Transverse colon (tissue), 4 donors: ENCODE results near the gene FTHL17. TPM values are rescaled to one million over a fixed set of nuclear protein-coding genes. Genes with fewer than 3 reads are reported as not detected.

Experiments used
- DNase-seq: peaks from one replicate; pipeline ENCODE4 v3.0.0-alpha.2; 2019
- H3K27ac ChIP-seq, 4 donors: fragments of 200-600 bp; sonication (generic); 2 replicates each; pipeline ENCODE4 v1.5.1; 2016 to 2018; ENCODE audit warnings: inconsistent platforms in 4 of 4
- H3K27me3 ChIP-seq: fragments of 200-600 bp; sonication (generic); 2 replicates; pipeline ENCODE4 v1.5.1; 2017; ENCODE audit warnings: inconsistent platforms
- H3K36me3 ChIP-seq, 4 donors: fragments of 200-600 bp; sonication (generic); 2 replicates each; pipeline ENCODE4 v1.5.1; 2017 to 2019; ENCODE audit warnings: inconsistent platforms in 4 of 4
- H3K4me1 ChIP-seq, 4 donors: fragments of 200-600 bp; sonication (generic); 2 replicates each; pipeline ENCODE4 v1.5.1; 2017 to 2020; ENCODE audit warnings: inconsistent platforms in 4 of 4
- H3K4me3 ChIP-seq, 4 donors: fragments of 200-600 bp; sonication (generic); 1 replicate in 1 of 4; 2 replicates in 3 of 4; pipeline versions ENCODE4 v1.5.1 to v1.6.1; 2017 to 2019; ENCODE audit warnings: inconsistent platforms in 4 of 4
- H3K9me3 ChIP-seq, 2 donors: fragments of 200-600 bp; sonication (generic); 2 replicates each; pipeline ENCODE4 v1.5.1; 2017 to 2019; ENCODE audit warnings: inconsistent platforms in 2 of 2
- EP300 ChIP-seq: sonication (generic); formaldehyde crosslinking; IDR thresholded peaks from one replicate; pipeline ENCODE4 v1.6.1; 2017; ENCODE audit warnings: antibody characterized with exemption, low read depth
- POLR2A ChIP-seq: fragments of 450-650 bp; IDR thresholded peaks from one replicate; pipeline ENCODE4 v1.6.1; 2016; ENCODE audit warnings: antibody characterized with exemption, mild to moderate bottlenecking, moderate library complexity
- POLR2AphosphoS5 ChIP-seq, 3 donors: sonication (generic); formaldehyde crosslinking; IDR thresholded peaks; one replicate each; pipeline ENCODE4 v1.6.1; 2016; ENCODE audit warnings: antibody characterized with exemption in 3 of 3
- WGBS, 2 donors: methylation state at CpG; one replicate each; pipeline ENCODE4 v1.1.5; 2018; ENCODE audit warnings: low coverage in 1 of 2; 5-methylcytosine and 5-hydroxymethylcytosine counted together
- in situ Hi-C, 4 donors: fragments of 200-750 bp; cut with MboI; loops; one replicate each; pipeline versions ENCODE4 v1.15.0 to v1.15.1; 2017; ENCODE audit warnings: low sequenced_read_pairs in 3 of 4, low pct_ligation_motif_present in 1 of 4, low pct_unique_long_range_greater_than_20kb in 1 of 4
- intact Hi-C: fragments of 100-400 bp; cut with DNase I; formaldehyde crosslinking; loops from one replicate; pipeline ENCODE4 v1.15.1; 2023; ENCODE audit warnings: low total_unique reads
- total RNA-seq, 4 donors: library from RNA; depleted of rRNA; stranded (reverse); fragments of >200 nt; gene quantifications; one replicate each; pipeline ENCODE4 v1.1.0, GENCODE V29; 2016
- TF ChIP-seq, protein P1 (sequence below), 5 experiments: fragments of 200-600 bp in 3 of 5; fragments of 450-650 bp in 2 of 5; sonication (generic) in 3 of 5; IDR thresholded peaks; 1 replicate in 2 of 5; 2 replicates in 3 of 5; pipeline ENCODE4 v1.5.1; 2016 to 2017; ENCODE audit warnings: antibody characterized with exemption in 5 of 5, inconsistent platforms in 3 of 5, mild to moderate bottlenecking in 2 of 5, moderate library complexity in 1 of 5

Gene FTHL17
- total RNA-seq, 4 donors from 2014 or later, result not detected

- no peak for TF ChIP-seq EP300
- TF ChIP-seq, protein P1, sequence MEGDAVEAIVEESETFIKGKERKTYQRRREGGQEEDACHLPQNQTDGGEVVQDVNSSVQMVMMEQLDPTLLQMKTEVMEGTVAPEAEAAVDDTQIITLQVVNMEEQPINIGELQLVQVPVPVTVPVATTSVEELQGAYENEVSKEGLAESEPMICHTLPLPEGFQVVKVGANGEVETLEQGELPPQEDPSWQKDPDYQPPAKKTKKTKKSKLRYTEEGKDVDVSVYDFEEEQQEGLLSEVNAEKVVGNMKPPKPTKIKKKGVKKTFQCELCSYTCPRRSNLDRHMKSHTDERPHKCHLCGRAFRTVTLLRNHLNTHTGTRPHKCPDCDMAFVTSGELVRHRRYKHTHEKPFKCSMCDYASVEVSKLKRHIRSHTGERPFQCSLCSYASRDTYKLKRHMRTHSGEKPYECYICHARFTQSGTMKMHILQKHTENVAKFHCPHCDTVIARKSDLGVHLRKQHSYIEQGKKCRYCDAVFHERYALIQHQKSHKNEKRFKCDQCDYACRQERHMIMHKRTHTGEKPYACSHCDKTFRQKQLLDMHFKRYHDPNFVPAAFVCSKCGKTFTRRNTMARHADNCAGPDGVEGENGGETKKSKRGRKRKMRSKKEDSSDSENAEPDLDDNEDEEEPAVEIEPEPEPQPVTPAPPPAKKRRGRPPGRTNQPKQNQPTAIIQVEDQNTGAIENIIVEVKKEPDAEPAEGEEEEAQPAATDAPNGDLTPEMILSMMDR (IDR thresholded peaks at IDR 0.05), result no peak
- TF ChIP-seq POLR2AphosphoS5 (IDR thresholded peaks at IDR 0.05), result no peak
- no peak for TF ChIP-seq POLR2A
- DNase-seq, result no peak
- intact Hi-C loops, result no loop called here
- in situ Hi-C loops, result no loop called here
- no peaks in the 10 kb centered on the region for H3K4me1 ChIP-seq
- no peaks in the 10 kb centered on the region for H3K36me3 ChIP-seq
- H3K27ac ChIP-seq, result no peak overlapping the region
- no peak overlapping the region for H3K4me3 ChIP-seq
- no peaks in the 10 kb centered on the region for H3K9me3 ChIP-seq
- 78% methylated on average over 4 of the region's 4 CpGs; no CpG with 5 or more reads in 1 of the 2 donors for WGBS, 2 donors
- no peaks in the 10 kb centered on the region for H3K27me3 ChIP-seq
Observed at GRCh38 chrX:31093639-31093975, 21.8 kb upstream of the FTHL17 start.

GRCh38 chrX:31092970-31093638, 21.3 kb upstream of the FTHL17 start:
- 45% methylated on average over 3 of the region's 3 CpGs; no CpG with 5 or more reads in 1 of the 2 donors for WGBS, 2 donors
- intact Hi-C loops, result no loop called here

GRCh38 chrX:31092476-31092875, 20.6 kb upstream of the FTHL17 start:
- intact Hi-C loops (no loop called here), in situ Hi-C loops (no loop called here)
- no peaks in the 10 kb centered on the region for H3K9me3 ChIP-seq
- no peaks in the 10 kb centered on the region for H3K4me1 ChIP-seq
- no peak for TF ChIP-seq POLR2A
- no peak for TF ChIP-seq EP300
- TF ChIP-seq, protein P1 (IDR thresholded peaks at IDR 0.05), result no peak
- TF ChIP-seq POLR2AphosphoS5 (IDR thresholded peaks at IDR 0.05), result no peak
- no peaks in the 10 kb centered on the region for H3K27me3 ChIP-seq
- DNase-seq, result no peak
- no peak overlapping the region for H3K27ac ChIP-seq
- WGBS, 2 donors, result 55 to 80% methylated on average over 1 to 3 of the region's 3 CpGs
- no peak overlapping the region for H3K4me3 ChIP-seq
- no peaks in the 10 kb centered on the region for H3K36me3 ChIP-seq

More at GRCh38 chrX:31092970-31093638, 21.3 kb upstream of the FTHL17 start:
- no peak overlapping the region for H3K27ac ChIP-seq
- no peak for DNase-seq
- no peaks in the 10 kb centered on the region for H3K27me3 ChIP-seq
- H3K4me3 ChIP-seq, result no peak overlapping the region
- no peak for TF ChIP-seq POLR2A
- TF ChIP-seq, protein P1 (IDR thresholded peaks at IDR 0.05), result no peak
- TF ChIP-seq POLR2AphosphoS5 (IDR thresholded peaks at IDR 0.05), result no peak
- TF ChIP-seq EP300, result no peak
- no peaks in the 10 kb centered on the region for H3K4me1 ChIP-seq
- in situ Hi-C loops, result no loop called here
- H3K36me3 ChIP-seq, result no peaks in the 10 kb centered on the region
- H3K9me3 ChIP-seq, result no peaks in the 10 kb centered on the region

GRCh38 chrX:31091819-31092218, 20.0 kb upstream of the FTHL17 start:
- DNase-seq, result no peak
- WGBS, 2 donors, result 36 to 51% methylated on average over 1 of the region's 1 CpG
- Histone ChIP-seq H3K27me3 (no peaks in the 10 kb centered on the region), H3K36me3 (no peaks in the 10 kb centered on the region), H3K9me3 (no peaks in the 10 kb centered on the region), H3K4me1 (no peaks in the 10 kb centered on the region), H3K27ac (no peak overlapping the region), H3K4me3 (no peak overlapping the region)
- intact Hi-C loops, result no loop called here
- no peak for TF ChIP-seq POLR2A
- no peak for TF ChIP-seq POLR2AphosphoS5 (IDR thresholded peaks at IDR 0.05)
- TF ChIP-seq, protein P1 (IDR thresholded peaks at IDR 0.05), result no peak
- TF ChIP-seq EP300, result no peak
- in situ Hi-C loops, result no loop called here
